ENCODE data around the gene ORAI2. TPM values are rescaled to one million over a fixed set of nuclear protein-coding genes. Genes with fewer than 3 reads are reported as not detected.

ORAI2 gene
- total and polyA plus RNA-seq, 2 of the 13 experiments (the other 11 are each of a cell fraction or from before 2014, with no cell fraction given) = 3.0 to 6.0 TPM

DNA sequence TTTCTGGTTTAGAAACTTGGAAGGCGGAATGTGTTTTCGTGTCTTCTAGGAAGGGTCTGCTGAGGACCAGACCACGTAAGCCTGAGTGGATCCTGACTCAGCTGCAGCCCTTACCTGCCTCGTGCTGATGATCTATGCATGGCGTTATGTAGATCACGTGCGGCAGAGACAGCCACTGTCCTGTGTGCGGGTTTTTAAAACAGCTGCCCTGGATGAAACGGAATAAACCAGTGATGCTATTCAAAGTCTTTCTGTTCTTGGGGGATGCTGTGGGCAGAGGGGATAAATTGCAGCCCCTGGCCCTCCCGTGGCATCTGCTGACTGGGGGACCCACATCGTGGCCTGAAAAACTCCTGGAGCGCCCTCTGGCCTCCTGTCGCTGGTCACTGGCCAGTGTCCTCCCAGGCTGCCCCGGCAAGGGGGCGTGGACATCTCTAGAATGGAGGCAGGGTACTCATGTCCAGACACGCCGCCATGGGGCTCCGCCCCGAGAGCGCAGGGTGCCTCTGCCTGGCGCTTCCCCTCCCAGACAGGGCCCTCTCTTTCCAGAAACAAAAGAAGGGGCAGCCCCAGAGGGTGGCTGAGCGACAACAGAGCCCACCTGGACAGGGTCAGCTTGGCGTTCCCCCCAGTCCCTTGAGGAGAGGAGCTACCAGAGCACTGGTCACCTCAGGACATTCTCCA lies 18.1 kb downstream of the ORAI2 start (continued):
- TF ChIP-seq, protein P1, sequence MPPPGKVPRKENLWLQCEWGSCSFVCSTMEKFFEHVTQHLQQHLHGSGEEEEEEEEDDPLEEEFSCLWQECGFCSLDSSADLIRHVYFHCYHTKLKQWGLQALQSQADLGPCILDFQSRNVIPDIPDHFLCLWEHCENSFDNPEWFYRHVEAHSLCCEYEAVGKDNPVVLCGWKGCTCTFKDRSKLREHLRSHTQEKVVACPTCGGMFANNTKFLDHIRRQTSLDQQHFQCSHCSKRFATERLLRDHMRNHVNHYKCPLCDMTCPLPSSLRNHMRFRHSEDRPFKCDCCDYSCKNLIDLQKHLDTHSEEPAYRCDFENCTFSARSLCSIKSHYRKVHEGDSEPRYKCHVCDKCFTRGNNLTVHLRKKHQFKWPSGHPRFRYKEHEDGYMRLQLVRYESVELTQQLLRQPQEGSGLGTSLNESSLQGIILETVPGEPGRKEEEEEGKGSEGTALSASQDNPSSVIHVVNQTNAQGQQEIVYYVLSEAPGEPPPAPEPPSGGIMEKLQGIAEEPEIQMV (CRISPR knock-in tag; IDR thresholded peaks at IDR 0.05; ENCODE audit: low read depth) = no peak
- TF ChIP-seq ZKSCAN8 (CRISPR knock-in tag; IDR thresholded peaks at IDR 0.05; ENCODE audit: borderline replicate concordance) = no peak
- no peak for TF ChIP-seq NR2C2 (CRISPR knock-in tag; IDR thresholded peaks at IDR 0.05; ENCODE audit: borderline replicate concordance)
- TF ChIP-seq, protein P2, sequence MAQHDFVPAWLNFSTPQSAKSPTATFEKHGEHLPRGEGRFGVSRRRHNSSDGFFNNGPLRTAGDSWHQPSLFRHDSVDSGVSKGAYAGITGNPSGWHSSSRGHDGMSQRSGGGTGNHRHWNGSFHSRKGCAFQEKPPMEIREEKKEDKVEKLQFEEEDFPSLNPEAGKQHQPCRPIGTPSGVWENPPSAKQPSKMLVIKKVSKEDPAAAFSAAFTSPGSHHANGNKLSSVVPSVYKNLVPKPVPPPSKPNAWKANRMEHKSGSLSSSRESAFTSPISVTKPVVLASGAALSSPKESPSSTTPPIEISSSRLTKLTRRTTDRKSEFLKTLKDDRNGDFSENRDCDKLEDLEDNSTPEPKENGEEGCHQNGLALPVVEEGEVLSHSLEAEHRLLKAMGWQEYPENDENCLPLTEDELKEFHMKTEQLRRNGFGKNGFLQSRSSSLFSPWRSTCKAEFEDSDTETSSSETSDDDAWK (CRISPR knock-in tag; IDR thresholded peaks at IDR 0.05) = no peak
- no peak; the same call in 1 of the 2 replicates for TF ChIP-seq CBX5 (CRISPR knock-in tag; IDR thresholded peaks at IDR 0.05; ENCODE audit: borderline replicate concordance)
- TF ChIP-seq RBAK (CRISPR knock-in tag; IDR thresholded peaks at IDR 0.05) = no peak
- no peak for TF ChIP-seq ZNF253 (CRISPR knock-in tag; IDR thresholded peaks at IDR 0.05; ENCODE audit: borderline replicate concordance)
- no peak for TF ChIP-seq PAWR (CRISPR knock-in tag; IDR thresholded peaks at IDR 0.05; ENCODE audit: borderline replicate concordance)
- no peak for TF ChIP-seq CAMTA2 (CRISPR knock-in tag; IDR thresholded peaks at IDR 0.05; ENCODE audit: borderline replicate concordance)
- no peak for TF ChIP-seq EHMT2 (IDR thresholded peaks at IDR 0.05; ENCODE audit: borderline replicate concordance, low read depth, low read length)
- no peak for TF ChIP-seq PCBP2 (optimal IDR thresholded peaks at IDR 0.05; ENCODE audit: low read depth, low read length, poor library complexity, severe bottlenecking)
- no peak for TF ChIP-seq SUZ12 (IDR thresholded peaks at IDR 0.05; ENCODE audit: low read depth, low read length)
- TF ChIP-seq, protein P3, sequence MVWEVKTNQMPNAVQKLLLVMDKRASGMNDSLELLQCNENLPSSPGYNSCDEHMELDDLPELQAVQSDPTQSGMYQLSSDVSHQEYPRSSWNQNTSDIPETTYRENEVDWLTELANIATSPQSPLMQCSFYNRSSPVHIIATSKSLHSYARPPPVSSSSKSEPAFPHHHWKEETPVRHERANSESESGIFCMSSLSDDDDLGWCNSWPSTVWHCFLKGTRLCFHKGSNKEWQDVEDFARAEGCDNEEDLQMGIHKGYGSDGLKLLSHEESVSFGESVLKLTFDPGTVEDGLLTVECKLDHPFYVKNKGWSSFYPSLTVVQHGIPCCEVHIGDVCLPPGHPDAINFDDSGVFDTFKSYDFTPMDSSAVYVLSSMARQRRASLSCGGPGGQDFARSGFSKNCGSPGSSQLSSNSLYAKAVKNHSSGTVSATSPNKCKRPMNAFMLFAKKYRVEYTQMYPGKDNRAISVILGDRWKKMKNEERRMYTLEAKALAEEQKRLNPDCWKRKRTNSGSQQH (CRISPR knock-in tag; IDR thresholded peaks at IDR 0.05; ENCODE audit: low read depth) = no peak
- TF ChIP-seq, protein P4, sequence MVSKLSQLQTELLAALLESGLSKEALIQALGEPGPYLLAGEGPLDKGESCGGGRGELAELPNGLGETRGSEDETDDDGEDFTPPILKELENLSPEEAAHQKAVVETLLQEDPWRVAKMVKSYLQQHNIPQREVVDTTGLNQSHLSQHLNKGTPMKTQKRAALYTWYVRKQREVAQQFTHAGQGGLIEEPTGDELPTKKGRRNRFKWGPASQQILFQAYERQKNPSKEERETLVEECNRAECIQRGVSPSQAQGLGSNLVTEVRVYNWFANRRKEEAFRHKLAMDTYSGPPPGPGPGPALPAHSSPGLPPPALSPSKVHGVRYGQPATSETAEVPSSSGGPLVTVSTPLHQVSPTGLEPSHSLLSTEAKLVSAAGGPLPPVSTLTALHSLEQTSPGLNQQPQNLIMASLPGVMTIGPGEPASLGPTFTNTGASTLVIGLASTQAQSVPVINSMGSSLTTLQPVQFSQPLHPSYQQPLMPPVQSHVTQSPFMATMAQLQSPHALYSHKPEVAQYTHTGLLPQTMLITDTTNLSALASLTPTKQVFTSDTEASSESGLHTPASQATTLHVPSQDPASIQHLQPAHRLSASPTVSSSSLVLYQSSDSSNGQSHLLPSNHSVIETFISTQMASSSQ (IDR thresholded peaks at IDR 0.05; ENCODE audit: low read depth) = no peak
- TF ChIP-seq, protein P4 (CRISPR knock-in tag; IDR thresholded peaks at IDR 0.05; ENCODE audit: borderline replicate concordance) = no peak; the same call in 1 of the 2 replicates
- TF ChIP-seq, protein P5, sequence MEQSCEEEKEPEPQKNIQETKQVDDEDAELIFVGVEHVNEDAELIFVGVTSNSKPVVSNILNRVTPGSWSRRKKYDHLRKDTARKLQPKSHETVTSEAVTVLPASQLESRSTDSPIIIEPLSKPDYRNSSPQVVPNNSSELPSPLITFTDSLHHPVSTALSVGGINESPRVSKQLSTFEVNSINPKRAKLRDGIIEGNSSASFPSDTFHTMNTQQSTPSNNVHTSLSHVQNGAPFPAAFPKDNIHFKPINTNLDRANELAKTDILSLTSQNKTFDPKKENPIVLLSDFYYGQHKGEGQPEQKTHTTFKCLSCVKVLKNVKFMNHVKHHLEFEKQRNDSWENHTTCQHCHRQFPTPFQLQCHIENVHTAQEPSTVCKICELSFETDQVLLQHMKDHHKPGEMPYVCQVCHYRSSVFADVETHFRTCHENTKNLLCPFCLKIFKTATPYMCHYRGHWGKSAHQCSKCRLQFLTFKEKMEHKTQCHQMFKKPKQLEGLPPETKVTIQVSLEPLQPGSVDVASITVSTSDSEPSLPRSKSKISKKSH (CRISPR knock-in tag; IDR thresholded peaks at IDR 0.05; ENCODE audit: borderline replicate concordance) = no peak
- TF ChIP-seq SATB2 (CRISPR knock-in tag; IDR thresholded peaks at IDR 0.05) = no peak
- TF ChIP-seq HMG20A (CRISPR knock-in tag; IDR thresholded peaks at IDR 0.05; ENCODE audit: borderline replicate concordance) = no peak
- no peak for TF ChIP-seq REXO4 (CRISPR knock-in tag; IDR thresholded peaks at IDR 0.05; ENCODE audit: borderline replicate concordance)
- TF ChIP-seq ZNF205 (CRISPR knock-in tag; IDR thresholded peaks at IDR 0.05) = no peak

Data from HepG2 (cell line).